LNCaP clone FGC (cell line): ENCODE data around the gene ANKRD36B.
"Not testable (repeated sequence)": the region's sequence is repeated elsewhere in the genome, so short reads cannot be mapped to it uniquely, and the experiment has no call there.

Source experiments
- DNase-seq: peaks from one replicate; pipeline ENCODE4 v3.0.0-alpha.2; 2011; ENCODE audit warnings: low read depth
- H3K4me3 ChIP-seq: 2 replicates; pipeline ENCODE4 v1.5.1; 2011; ENCODE audit warnings: mild to moderate bottlenecking, low read depth, low read length, control low read depth
- TF ChIP-seq, protein P1 (sequence below): IDR thresholded peaks from 2 replicates; pipeline ENCODE4 v1.5.1; 2012; ENCODE audit warnings: mild to moderate bottlenecking; ENCODE audit not compliant: control insufficient read depth, insufficient read depth; ENCODE audit errors: extremely low read depth

Gene ANKRD36B

DNA sequence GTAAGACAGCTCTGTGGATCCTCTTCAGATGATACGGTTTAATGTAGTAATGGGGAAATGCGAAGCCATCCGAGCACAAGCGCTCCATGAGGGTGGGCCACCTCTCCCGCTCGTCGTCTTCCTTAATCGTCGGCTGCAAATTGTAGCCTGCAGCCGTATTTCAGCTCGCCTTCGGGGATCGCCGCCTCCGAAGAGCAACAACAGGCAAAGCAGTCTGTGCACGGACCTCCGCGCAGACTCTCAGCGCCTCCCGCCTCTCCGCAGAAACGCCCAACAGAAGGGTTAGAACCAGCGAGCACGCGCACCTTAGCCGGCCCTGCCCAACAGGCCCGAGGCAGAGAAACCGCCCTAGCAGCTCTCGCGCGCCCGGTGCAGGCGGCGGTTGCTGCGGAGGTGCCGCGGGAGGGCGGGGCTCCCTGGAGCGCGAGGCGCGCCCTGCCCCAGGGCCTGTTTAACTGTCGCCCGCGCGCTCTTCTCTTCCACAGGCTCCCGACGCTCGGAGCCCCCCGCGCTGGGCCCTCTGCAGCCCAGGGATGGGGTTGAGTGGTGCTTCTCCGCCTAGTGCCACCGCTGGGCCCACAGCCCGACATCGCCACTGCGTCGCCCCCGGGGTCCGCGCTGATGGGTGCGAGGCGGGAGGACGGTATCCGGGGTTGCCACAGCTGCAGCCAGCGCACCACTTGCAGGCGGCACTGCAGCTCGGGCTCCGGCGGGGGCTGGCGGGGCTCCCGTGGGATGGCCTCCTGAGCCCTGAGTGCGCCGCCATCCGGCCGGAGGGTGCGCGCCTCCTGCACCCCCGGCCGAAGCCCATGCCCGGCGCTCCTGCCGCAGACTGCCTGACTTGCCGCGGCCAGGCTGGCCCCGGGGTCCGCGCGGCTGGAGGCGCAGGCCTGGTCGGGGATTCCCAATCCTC is at the start of gene ANKRD36B:
Gene ANKRD36B (minus strand): TSS at position 280 of the 913 bp plus-strand sequence. CDS start 192 bp downstream, at position 88.
- H3K4me3 ChIP-seq = peak within 1 kb of the TSS; percentile 54
- not testable (repeated sequence) for DNase-seq

DNA sequence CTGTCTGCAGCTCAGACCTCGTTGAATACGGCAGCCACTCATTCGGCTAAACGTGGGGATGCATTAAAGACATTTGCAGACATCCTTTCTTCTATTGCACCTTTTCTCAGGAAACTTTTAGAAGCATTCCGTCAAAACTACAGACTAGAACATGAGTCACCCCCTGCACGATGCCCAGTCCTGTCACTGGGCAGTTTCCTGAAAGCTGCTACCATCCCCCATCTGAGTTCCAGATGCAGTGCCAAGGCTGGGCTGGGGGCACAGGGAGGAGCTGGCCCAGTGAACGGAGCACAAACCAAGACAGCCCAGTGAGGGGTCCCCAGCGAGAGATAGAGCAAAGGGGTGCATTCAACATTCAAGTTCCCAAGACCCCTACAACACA is 36.4 kb upstream of the ANKRD36B start:
- not testable (repeated sequence) for DNase-seq, H3K4me3 ChIP-seq

DNA sequence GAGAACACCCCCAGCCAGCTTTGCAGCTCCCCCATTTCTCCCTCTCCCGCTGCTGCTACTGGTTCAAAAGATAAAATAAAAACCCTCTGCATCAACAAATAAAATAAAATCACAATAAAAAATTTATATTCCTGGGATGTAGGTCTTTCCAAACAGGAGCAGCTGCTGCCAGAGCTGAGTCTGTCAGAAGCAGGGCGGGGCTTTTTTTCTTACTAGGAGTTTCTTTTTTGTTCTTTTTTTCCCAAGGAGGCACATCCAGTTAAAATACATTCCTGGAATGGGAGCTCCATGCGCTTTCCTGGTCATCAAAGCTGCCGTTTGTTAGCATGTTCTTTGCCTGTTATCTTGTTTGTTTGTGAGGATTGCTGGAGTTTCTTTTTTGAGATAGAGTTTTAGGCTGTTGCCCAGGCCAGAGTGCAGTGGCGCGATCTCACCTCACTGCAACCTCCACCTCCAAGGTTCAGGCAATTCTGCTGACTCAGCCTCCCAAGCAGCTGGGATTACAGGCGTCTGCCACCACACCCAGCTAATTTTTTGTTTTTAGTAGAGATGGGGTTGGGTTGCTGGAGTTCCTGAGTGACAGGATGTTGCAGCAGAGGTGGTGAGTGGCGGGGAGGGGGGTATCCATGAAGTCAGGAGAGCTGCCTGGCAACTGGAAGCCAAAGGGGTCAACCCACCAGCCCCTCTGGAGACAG is 35.8 kb upstream of the ANKRD36B start:
- not testable (repeated sequence) for DNase-seq, H3K4me3 ChIP-seq

DNA sequence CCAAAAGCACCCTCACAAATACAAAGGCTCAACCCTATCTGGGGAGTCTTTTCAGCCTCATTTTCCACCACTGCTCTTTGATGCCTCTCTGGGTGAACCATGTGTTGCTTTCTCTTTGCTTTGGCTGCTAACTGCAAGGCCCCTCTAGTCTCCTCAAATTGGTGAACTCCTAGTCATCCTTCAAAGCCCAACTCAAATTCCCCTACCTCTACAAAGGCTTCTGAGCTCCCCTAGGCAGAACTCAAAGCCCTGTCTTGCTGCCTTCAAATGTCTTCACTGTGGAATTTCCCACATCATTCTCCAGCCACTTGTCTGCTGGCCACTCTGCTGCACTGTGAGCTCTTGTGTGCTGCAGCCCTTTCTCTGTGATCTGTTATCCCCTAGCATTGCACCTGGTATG is 33.3 kb upstream of the ANKRD36B start:
- DNase-seq, H3K4me3 ChIP-seq: not testable (repeated sequence)

DNA sequence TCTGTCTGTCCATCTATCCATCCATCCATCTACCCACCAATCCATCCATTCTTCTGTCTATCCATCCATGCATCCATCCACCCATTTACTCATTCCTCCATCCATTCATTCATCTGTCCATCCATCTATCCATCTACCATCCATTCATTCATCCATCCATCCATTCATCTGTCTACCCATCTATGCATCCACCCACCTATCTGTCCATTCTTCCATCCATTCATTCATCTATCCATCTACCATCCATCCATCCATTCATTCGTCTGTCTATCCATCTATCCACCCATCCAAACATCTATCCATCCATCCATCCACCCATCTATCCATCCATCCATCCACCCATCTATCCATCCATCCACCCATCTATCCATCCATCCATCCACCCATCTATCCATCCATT is 30.8 kb upstream of the ANKRD36B start:
- not testable (repeated sequence) for H3K4me3 ChIP-seq, DNase-seq

DNA sequence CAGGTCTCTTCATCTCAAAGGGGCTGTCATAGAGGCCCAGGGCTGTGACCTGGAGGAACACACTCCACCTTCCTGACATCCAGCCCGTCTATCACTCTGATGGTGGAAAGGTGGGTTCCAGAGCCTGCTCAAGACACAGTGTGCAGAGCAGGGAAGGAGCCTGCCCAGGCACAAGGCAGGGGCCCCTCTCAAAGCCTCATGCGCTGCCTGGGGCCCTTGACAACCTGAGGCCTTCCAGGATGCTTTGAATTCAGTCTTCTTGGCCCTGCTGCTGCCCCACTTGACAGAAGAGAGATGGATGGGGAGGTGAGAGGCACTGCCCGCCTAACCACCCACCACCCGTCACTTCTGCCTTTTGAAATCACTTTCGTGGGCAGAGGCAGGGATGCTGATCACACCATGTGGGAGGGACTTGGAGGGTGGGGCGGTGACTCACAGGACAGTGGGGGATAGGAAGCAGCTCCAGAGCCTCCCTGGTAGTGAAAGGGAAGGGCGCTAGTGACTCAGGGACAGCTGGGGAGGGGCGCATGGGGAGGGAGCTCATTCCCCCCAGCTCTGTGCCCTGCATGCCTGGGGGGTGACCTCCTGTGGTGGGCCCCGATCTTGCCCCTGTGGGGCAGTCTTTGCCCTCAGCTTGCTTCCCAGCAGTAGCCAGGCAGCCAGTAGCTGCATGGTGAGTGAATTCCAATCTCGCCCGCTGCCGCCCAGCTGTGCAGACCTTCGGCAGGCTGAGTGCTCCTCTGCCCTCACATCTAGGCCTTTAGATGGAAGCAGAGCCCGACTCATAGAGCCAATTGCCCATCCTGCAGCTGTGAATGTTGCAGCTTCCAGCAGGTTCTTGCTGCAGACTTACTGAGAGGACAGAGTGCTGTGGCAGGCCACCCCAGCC is 29.5 kb upstream of the ANKRD36B start:
- not testable (repeated sequence) for DNase-seq, H3K4me3 ChIP-seq

DNA sequence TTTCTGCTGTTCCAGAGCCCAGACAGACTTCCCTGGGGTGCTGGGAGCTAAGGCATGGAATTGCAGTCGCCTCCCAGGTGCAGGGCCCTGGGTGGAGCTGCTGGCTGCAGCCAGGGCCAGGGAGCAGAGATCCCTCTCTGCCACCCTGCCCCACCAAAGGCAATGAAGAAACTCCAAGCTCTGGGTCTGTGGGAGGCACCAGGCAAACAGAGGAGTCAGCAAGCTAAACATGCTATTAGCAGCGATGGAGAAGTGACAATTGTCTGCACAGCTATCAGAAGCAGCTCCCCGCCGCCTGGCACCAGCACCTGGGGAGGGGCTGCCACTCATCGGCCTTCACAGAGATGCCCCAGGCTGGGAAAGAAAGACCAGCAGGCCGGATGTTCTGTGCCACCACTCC is 28.2 kb upstream of the ANKRD36B start:
- no peak for DNase-seq
- H3K4me3 ChIP-seq = no peak overlapping the region
- TF ChIP-seq, protein P1, sequence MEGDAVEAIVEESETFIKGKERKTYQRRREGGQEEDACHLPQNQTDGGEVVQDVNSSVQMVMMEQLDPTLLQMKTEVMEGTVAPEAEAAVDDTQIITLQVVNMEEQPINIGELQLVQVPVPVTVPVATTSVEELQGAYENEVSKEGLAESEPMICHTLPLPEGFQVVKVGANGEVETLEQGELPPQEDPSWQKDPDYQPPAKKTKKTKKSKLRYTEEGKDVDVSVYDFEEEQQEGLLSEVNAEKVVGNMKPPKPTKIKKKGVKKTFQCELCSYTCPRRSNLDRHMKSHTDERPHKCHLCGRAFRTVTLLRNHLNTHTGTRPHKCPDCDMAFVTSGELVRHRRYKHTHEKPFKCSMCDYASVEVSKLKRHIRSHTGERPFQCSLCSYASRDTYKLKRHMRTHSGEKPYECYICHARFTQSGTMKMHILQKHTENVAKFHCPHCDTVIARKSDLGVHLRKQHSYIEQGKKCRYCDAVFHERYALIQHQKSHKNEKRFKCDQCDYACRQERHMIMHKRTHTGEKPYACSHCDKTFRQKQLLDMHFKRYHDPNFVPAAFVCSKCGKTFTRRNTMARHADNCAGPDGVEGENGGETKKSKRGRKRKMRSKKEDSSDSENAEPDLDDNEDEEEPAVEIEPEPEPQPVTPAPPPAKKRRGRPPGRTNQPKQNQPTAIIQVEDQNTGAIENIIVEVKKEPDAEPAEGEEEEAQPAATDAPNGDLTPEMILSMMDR = no peak

DNA sequence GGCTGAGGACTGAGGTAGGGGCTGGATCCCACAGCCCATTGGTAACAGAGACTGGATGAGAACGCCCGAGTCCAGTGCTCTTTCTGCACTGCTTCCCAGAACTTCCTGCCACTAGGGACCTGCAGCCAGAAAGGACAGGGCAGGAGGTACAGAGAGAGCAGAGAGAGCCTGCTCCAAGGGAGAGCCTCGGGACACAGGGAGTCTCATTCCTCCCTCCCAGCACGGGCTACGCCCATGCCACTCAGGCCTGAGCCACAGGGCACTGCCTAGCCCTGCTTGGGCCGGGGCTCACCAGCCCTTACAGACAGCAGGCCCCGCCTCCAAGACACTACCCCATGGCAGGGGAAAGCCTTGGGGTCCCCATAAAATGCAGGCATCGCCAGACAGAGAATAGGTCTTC is 26.1 kb upstream of the ANKRD36B start:
- not testable (repeated sequence) for DNase-seq, H3K4me3 ChIP-seq

DNA sequence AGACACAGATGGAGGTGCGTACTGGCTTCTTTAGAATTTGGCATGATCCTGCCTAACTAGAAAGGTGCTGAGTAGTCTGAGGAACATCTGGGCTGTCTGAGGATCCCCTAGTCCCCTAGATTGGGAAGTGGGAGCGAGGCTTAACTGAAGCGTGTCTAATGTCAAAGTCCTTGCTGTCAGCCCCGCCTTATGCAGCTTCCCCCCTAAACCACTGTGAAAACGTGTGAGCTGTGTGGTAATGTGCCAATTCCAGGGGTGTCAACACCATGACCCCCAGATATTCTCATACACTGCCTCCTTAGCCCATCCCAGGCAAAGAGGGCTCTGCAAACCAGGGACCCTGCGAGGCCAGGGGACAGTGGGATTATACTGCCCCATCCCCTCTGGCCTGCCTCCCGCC is 22.2 kb upstream of the ANKRD36B start:
- not testable (repeated sequence) for DNase-seq, H3K4me3 ChIP-seq

DNA sequence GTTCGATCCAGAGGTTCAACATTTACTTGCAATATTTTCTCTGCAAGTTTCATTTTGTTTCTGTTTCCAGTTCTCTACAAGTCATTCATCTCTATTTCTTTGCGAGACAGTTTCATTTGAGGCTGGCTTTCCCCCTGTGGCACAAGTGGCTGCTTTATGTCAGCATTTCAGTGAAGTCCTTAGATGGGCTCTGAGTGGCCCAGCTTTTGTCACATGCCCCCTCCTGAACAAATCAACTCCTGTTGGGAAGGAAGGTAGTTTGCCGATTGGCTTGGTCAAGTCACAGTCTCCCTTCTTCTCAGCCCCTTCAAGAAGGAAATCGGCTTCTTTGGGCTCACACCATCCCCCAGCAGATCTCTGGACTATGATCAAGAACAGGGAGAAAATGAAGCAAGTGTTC is 19.1 kb upstream of the ANKRD36B start:
- not testable (repeated sequence) for H3K4me3 ChIP-seq, DNase-seq

DNA sequence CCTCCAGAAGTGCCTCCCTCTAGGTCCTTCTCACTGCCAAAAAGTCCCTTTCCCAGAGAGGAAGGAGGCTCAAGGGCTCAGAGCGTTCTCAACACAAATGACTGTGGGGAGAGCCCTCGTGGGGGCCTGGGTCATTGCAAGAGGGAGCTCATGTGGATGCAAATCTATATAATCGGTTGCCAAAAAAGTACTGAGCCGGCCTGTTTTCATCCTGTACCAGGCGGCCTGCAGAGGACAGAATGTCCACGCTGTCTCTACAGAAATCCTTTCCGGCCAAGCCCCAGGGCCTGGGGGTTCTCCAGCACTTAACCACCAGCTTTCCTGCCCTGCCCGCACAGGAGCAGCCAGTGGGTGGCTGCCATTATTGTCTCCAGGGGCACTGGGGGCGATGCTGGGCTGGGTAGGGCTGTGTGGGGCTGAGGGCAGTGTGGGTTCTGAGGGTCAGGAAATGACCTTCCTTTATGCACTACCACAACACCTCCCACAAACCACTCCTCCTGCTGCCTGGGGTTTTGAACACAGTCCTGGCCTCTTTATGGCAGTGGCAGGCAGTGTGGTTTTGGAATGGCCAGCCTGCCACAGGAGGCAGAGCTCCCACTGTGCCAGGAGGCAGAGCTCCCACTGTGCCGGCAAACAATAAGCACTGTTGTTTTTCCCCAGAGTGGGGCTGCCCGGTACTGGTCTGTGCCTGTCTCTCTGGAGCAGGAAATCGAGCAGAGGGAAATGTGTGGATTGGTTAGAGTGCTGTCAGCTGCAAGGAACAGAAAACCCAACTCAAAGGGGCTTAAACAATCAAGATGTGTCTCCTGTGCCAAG is 16.1 kb upstream of the ANKRD36B start:
- not testable (repeated sequence) for DNase-seq, H3K4me3 ChIP-seq

DNA sequence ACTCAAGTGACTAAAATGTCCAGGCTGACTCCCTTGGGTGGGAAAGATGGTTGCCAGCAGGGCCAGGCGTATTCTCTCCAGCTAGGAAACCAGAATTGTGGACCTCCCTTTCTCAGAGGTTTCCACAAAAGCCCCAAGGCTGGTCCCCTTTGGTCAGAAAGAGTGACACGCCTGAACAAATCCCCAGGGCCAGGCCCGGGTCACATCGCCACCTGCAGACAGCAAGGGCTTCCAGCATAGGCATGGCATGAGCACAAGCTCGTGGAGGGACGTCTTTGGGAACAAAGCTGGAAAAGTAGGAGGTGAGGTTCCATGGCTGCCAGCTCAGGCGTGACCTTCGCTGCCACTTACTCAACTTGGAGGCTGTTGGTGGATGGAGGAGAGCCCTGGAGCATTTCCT is 15.4 kb upstream of the ANKRD36B start:
- not testable (repeated sequence) for H3K4me3 ChIP-seq, DNase-seq

DNA sequence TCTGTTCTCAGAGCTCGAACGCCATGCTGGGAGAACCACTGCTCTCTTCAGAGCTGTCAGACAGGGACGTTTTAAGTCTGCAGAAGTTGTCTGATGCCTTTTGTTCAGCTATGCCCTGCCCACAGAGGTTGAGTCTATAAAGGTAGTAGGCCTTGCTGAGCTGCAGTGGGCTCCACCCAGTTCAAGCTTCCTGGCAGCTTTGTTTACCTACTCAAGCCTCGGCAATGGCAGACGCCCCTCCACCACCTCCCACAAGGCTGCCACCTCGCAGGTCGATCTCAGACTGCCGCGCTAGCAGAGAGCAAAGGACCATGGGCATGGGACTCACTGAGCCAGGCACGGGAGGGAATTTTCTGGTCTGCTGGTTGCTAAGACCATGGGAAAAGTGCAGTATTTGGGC is 11.9 kb upstream of the ANKRD36B start:
- DNase-seq, H3K4me3 ChIP-seq: not testable (repeated sequence)

DNA sequence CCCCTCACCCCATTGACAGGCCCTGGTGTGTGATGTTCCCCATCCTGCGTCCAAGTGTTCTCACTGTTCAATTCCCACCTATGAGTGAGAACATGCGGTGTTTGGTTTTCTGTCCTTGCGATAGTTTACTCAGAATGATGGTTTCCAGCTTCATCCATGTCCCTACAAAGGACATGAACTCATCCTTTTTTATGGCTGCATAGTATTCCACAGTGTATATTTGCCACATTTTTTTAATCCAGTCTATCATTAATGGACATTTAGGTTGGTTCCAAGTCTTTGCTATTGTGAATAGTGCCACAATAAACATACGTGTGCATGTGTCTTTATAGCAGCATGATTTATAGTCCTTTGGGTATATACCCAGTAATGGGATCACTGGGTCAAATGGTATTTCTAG is 6.5 kb upstream of the ANKRD36B start:
- not testable (repeated sequence) for DNase-seq, H3K4me3 ChIP-seq

DNA sequence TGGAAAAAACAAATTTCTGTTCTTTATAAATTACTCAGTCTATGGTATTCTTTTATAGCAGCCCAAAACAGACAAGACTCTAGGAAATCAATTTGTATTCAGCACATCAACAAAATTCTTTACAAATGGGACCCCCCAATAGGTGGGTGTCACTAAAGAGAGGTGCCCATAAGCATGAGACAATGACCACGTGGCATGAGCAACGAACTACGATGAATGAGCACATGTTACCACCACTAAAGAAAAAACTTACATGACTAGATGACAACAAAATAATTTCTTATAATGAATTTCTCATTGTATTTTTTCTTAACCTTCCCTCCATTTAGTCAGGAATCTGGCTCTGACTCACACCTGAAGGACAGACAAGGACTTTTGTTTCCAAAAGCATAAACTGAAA is 3.8 kb upstream of the ANKRD36B start:
- DNase-seq = not testable (repeated sequence)

More for the DNA sequence above, 3.8 kb upstream of the ANKRD36B start:
- not testable (repeated sequence) for H3K4me3 ChIP-seq
